Posterior cingulate gyrus (tissue), 11 donors: ENCODE data around the gene IWS1.

Source experiments
- DNase-seq, 10 donors: peaks; one replicate each; pipeline versions ENCODE4 v3.0.0 to v3.0.0-alpha.2; 2020 to 2021; ENCODE audit warnings: mixed read lengths in 3 of 10
- intact Hi-C: fragments of 100-400 bp; cut with DNase I; formaldehyde crosslinking; loops from one replicate; pipeline ENCODE4 v1.15.1; 2023

IWS1 gene

GRCh38 chr2:127431408-127432023, 94.8 kb downstream of the IWS1 start:
- intact Hi-C loops: no loop called here
- DNase-seq: peak in 1 of 10 donors; percentile 72
